HepG2 (cell line): ENCODE data around the gene HSPB6. TPM values are rescaled to one million over a fixed set of nuclear protein-coding genes. Genes with fewer than 3 reads are reported as not detected.

ENCODE experiments used
- ARID4A ChIP-seq: sonication (generic); formaldehyde crosslinking; IDR thresholded peaks from 2 replicates; pipeline ENCODE4 v1.5.0; 2020; ENCODE audit warnings: mild to moderate bottlenecking, missing genetic modification reagents, borderline replicate concordance
- CBX1 ChIP-seq: IDR thresholded peaks from one replicate; pipeline ENCODE4 v1.6.1; 2016; ENCODE audit warnings: antibody characterized with exemption, low read depth
- CCDC6 ChIP-seq: sonication (generic); formaldehyde crosslinking; IDR thresholded peaks from 2 replicates; pipeline ENCODE4 v1.8.1; 2022; ENCODE audit warnings: mild to moderate bottlenecking, missing genetic modification reagents, moderate library complexity
- FOXC1 ChIP-seq: sonication (generic); formaldehyde crosslinking; IDR thresholded peaks from 2 replicates; pipeline ENCODE4 v1.8.0; 2022; ENCODE audit warnings: mild to moderate bottlenecking, missing genetic modification reagents, borderline replicate concordance
- HBP1 ChIP-seq: IDR thresholded peaks from 2 replicates; pipeline ENCODE4 v1.6.1; 2016; ENCODE audit warnings: low read depth, control low read depth
- HMGXB4 ChIP-seq, 2 experiments: sonication (generic) in 1 of 2; formaldehyde crosslinking in 1 of 2; IDR thresholded peaks; 2 replicates each; pipeline versions ENCODE4 v1.4.0 to v1.6.1; 2018 to 2020; ENCODE audit warnings: missing genetic modification reagents in 2 of 2, borderline replicate concordance in 1 of 2, low read depth in 1 of 2, mild to moderate bottlenecking in 1 of 2, missing biosample characterization in 1 of 2
- KIAA2018 ChIP-seq: sonication (generic); formaldehyde crosslinking; IDR thresholded peaks from 2 replicates; pipeline ENCODE4 v1.5.0; 2020; ENCODE audit warnings: mild to moderate bottlenecking, missing genetic modification reagents, borderline replicate concordance
- SETDB1 ChIP-seq: sonication (generic); formaldehyde crosslinking; IDR thresholded peaks from 2 replicates; pipeline ENCODE4 v1.5.1; 2020; ENCODE audit warnings: missing genetic modification reagents, mild to moderate bottlenecking, borderline replicate concordance
- SMARCC2 ChIP-seq: fragments of 450-650 bp; IDR thresholded peaks from 2 replicates; pipeline ENCODE4 v1.6.1; 2017; ENCODE audit warnings: antibody characterized with exemption, mild to moderate bottlenecking
- SP1 ChIP-seq, 2 experiments: fragments of 450-650 bp in 1 of 2; sonication (generic) in 1 of 2; formaldehyde crosslinking in 1 of 2; IDR thresholded peaks; 2 replicates each; pipeline versions ENCODE4 v1.4.0 to v1.6.1; 2016 to 2020; ENCODE audit warnings: missing genetic modification reagents in 1 of 2
- ZNF232 ChIP-seq: sonication (generic); formaldehyde crosslinking; IDR thresholded peaks from 2 replicates; pipeline ENCODE4 v1.4.0; 2020; ENCODE audit warnings: missing genetic modification reagents, borderline replicate concordance
- ZNF3 ChIP-seq: IDR thresholded peaks from 2 replicates; pipeline ENCODE4 v1.7.0; 2017; ENCODE audit warnings: inconsistent platforms
- ZNF776 ChIP-seq: sonication (generic); formaldehyde crosslinking; IDR thresholded peaks from 2 replicates; pipeline ENCODE4 v1.4.0; 2020; ENCODE audit warnings: mild to moderate bottlenecking, missing genetic modification reagents
- ZSCAN12 ChIP-seq: sonication (generic); formaldehyde crosslinking; IDR thresholded peaks from 2 replicates; pipeline ENCODE4 v1.9.0; 2021; ENCODE audit warnings: mild to moderate bottlenecking, missing genetic modification reagents
- polyA plus RNA-seq, 8 experiments: library from polyadenylated mRNA; depleted of rRNA in 3 of 8; stranded (reverse) in 7 of 8; unstranded in 1 of 8; fragments of >200 nt; fragmentation: Illumina TruSeq in 4 of 8; extraction: Trizol in 4 of 8; gene quantifications; 2 replicates each; pipeline versions ENCODE4 v1.2.1 to v1.2.3, GENCODE V29; 2011 to 2016; ENCODE audit warnings: low read depth in 4 of 8, missing spikeins in 1 of 8, mixed read lengths in 1 of 8; ENCODE audit not compliant: insufficient read depth in 1 of 8
- total RNA-seq, 5 experiments: library from RNA; depleted of rRNA; stranded (reverse); fragments of >200 nt; fragmentation: Illumina TruSeq; extraction: Trizol; gene quantifications; 2 replicates each; pipeline ENCODE4 v1.2.3, GENCODE V29; 2016; ENCODE audit warnings: low read depth in 1 of 5

HSPB6 gene
- total and polyA plus RNA-seq, 2 of the 13 experiments (the other 11 are each of a cell fraction or from before 2014, with no cell fraction given), result 0.18 TPM; not detected in 1

DNA sequence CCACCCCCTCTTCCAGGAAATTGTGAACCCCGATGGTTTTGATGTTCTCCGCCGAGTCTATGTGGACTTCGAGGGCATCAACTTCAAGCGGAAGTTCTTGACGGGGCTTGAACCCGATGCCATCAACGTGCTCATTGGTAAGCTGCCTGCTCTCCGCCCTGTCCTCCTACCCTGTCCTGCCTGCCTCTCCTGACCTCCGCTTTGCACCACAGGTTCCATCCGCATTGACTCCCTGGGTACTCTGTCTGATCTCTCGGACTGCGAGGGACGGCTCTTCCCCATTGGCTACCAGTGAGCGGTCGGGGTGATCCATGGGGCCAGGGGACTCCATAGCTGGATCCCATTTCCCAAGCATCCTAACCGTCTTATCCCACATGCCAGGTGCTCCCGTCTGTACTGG lies 26.5 kb downstream of the HSPB6 start (continued):
- no peak for TF ChIP-seq KIAA2018 (CRISPR knock-in tag)
- TF ChIP-seq HBP1 (CRISPR knock-in tag), result no peak
- no peak for TF ChIP-seq SMARCC2
- no peak for TF ChIP-seq FOXC1 (CRISPR knock-in tag)
- no peak for TF ChIP-seq ZNF3
- no peak for TF ChIP-seq ZSCAN12 (CRISPR knock-in tag)
- TF ChIP-seq ZNF776, result no peak
- no peak for TF ChIP-seq SETDB1 (CRISPR knock-in tag)
- no peak for TF ChIP-seq HMGXB4 (CRISPR knock-in tag; IDR thresholded peaks at IDR 0.05; ENCODE audit: borderline replicate concordance in 1 of 2, low read depth in 1 of 2)
- TF ChIP-seq CBX1, result no peak
- TF ChIP-seq ARID4A (CRISPR knock-in tag), result no peak
- TF ChIP-seq CCDC6, result no peak
- TF ChIP-seq ZNF232 (CRISPR knock-in tag), result no peak
- TF ChIP-seq SP1 (IDR thresholded peaks at IDR 0.05), result no peak
- no peak for TF ChIP-seq SP1 (CRISPR knock-in tag; IDR thresholded peaks at IDR 0.05)
